Liver (tissue), 9 donors: ENCODE data around the gene NPTN. TPM values are rescaled to one million over a fixed set of nuclear protein-coding genes. Genes with fewer than 3 reads are reported as not detected.
A peak's percentile ranks its signal among the peaks of the same experiment; 100 is the strongest.

Experiments used
- DNase-seq: peaks from one replicate; pipeline ENCODE4 v3.0.0-alpha.2; 2017; ENCODE audit warnings: low spot score
- H3K27ac ChIP-seq, 2 donors: one replicate each; pipeline ENCODE4 v1.7.0; 2013; ENCODE audit warnings: inconsistent platforms in 2 of 2, low read length in 2 of 2, control low read depth in 1 of 2, low read depth in 1 of 2, mild to moderate bottlenecking in 1 of 2
- H3K27me3 ChIP-seq, 4 donors: one replicate each; pipeline versions ENCODE4 v1.6.1 to v1.7.0; 2013; ENCODE audit warnings: low read length in 3 of 4, inconsistent platforms in 1 of 4, mild to moderate bottlenecking in 1 of 4, moderate library complexity in 1 of 4; ENCODE audit not compliant: control insufficient read depth in 4 of 4, insufficient read depth in 4 of 4
- H3K36me3 ChIP-seq, 4 donors: one replicate each; pipeline versions ENCODE4 v1.6.1 to v1.7.0; 2013; ENCODE audit warnings: low read length in 3 of 4, mild to moderate bottlenecking in 3 of 4, low read depth in 1 of 4, moderate library complexity in 1 of 4; ENCODE audit not compliant: control insufficient read depth in 4 of 4, insufficient read depth in 3 of 4
- H3K4me1 ChIP-seq, 4 donors: one replicate each; pipeline versions ENCODE4 v1.6.1 to v1.7.0; 2013; ENCODE audit warnings: low read length in 3 of 4, mild to moderate bottlenecking in 3 of 4, moderate library complexity in 1 of 4; ENCODE audit not compliant: control insufficient read depth in 4 of 4, insufficient read depth in 4 of 4
- H3K4me3 ChIP-seq, 3 donors: one replicate each; pipeline versions ENCODE4 v1.6.1 to v1.7.0; 2013; ENCODE audit warnings: low read length in 3 of 3, control low read depth in 1 of 3, low read depth in 1 of 3, mild to moderate bottlenecking in 1 of 3
- H3K9ac ChIP-seq, 2 donors: one replicate each; pipeline ENCODE4 v1.7.0; 2013; ENCODE audit warnings: low read length in 2 of 2, mild to moderate bottlenecking in 2 of 2, moderate library complexity in 2 of 2, control low read depth in 1 of 2, low read depth in 1 of 2
- H3K9me3 ChIP-seq, 4 donors: one replicate each; pipeline versions ENCODE4 v1.6.1 to v1.7.0; 2013; ENCODE audit warnings: low read length in 3 of 4; ENCODE audit not compliant: control insufficient read depth in 4 of 4
- ATF3 ChIP-seq: IDR thresholded peaks from 2 replicates; pipeline ENCODE4 v1.6.1; 2016; ENCODE audit warnings: antibody characterized with exemption
- CTCF ChIP-seq: fragments of 150-350 bp; IDR thresholded peaks from 2 replicates; pipeline ENCODE4 v1.5.1; 2017; ENCODE audit warnings: improper control_type of control experiment, low read depth, low read length; ENCODE audit not compliant: missing input control
- EGR1 ChIP-seq, 2 donors: IDR thresholded peaks; 2 replicates each; pipeline ENCODE4 v1.6.1; 2016 to 2018; ENCODE audit warnings: antibody characterized with exemption in 2 of 2, low read depth in 2 of 2
- FOXA1 ChIP-seq: IDR thresholded peaks from 2 replicates; pipeline ENCODE4 v1.6.1; 2016; ENCODE audit warnings: antibody characterized with exemption
- FOXA2 ChIP-seq: IDR thresholded peaks from 2 replicates; pipeline ENCODE4 v1.6.1; 2016; ENCODE audit warnings: antibody characterized with exemption
- GABPA ChIP-seq, 2 donors: IDR thresholded peaks in 1 of 2; conservative IDR thresholded peaks in 1 of 2; 2 replicates each; pipeline ENCODE4 v1.6.1; 2016; ENCODE audit warnings: antibody characterized with exemption in 2 of 2, mild to moderate bottlenecking in 1 of 2, moderate library complexity in 1 of 2
- HNF4A ChIP-seq, 2 donors: conservative IDR thresholded peaks; 2 replicates each; pipeline ENCODE4 v1.6.1; 2016; ENCODE audit warnings: antibody characterized with exemption in 2 of 2, mild to moderate bottlenecking in 2 of 2
- HNF4G ChIP-seq: IDR thresholded peaks from 2 replicates; pipeline ENCODE4 v1.6.1; 2016; ENCODE audit warnings: antibody characterized with exemption
- JUND ChIP-seq, 2 donors: IDR thresholded peaks; 2 replicates each; pipeline ENCODE4 v1.6.1; 2016; ENCODE audit warnings: antibody characterized with exemption in 2 of 2
- NR2F2 ChIP-seq: IDR thresholded peaks from 2 replicates; pipeline ENCODE4 v1.6.1; 2016; ENCODE audit warnings: antibody characterized with exemption
- RAD21 ChIP-seq, 2 donors: IDR thresholded peaks; 2 replicates each; pipeline ENCODE4 v1.6.1; 2016; ENCODE audit warnings: antibody characterized with exemption in 2 of 2, mild to moderate bottlenecking in 2 of 2
- REST ChIP-seq: IDR thresholded peaks from 2 replicates; pipeline ENCODE4 v1.6.1; 2016; ENCODE audit warnings: antibody characterized with exemption, mild to moderate bottlenecking
- RXRA ChIP-seq, 2 donors: IDR thresholded peaks; 2 replicates each; pipeline ENCODE4 v1.6.1; 2017 to 2018; ENCODE audit warnings: antibody characterized with exemption in 2 of 2, mild to moderate bottlenecking in 1 of 2
- SP1 ChIP-seq: IDR thresholded peaks from 2 replicates; pipeline ENCODE4 v1.6.1; 2018; ENCODE audit warnings: antibody characterized with exemption, mild to moderate bottlenecking
- TAF1 ChIP-seq: conservative IDR thresholded peaks from 2 replicates; pipeline ENCODE4 v1.6.1; 2016; ENCODE audit warnings: antibody characterized with exemption, mild to moderate bottlenecking
- YY1 ChIP-seq: IDR thresholded peaks from 2 replicates; pipeline ENCODE4 v1.6.1; 2016; ENCODE audit warnings: antibody characterized with exemption, mild to moderate bottlenecking
- ZBTB33 ChIP-seq: IDR thresholded peaks from 2 replicates; pipeline ENCODE4 v1.6.1; 2016; ENCODE audit warnings: antibody characterized with exemption
- WGBS: extraction: QIAGEN DNeasy Blood & Tissue Kit; methylation state at CpG from one replicate; pipeline ENCODE4 v1.1.7; 2013; 5-methylcytosine and 5-hydroxymethylcytosine counted together
- polyA plus RNA-seq, 2 donors: library from polyadenylated mRNA; stranded (reverse) in 1 of 2; unstranded in 1 of 2; fragments of 200-250 nt in 1 of 2; fragments of >200 nt in 1 of 2; fragmentation: Nextera tagmentation in 1 of 2; extraction: Ambion mirVana in 1 of 2; gene quantifications; one replicate each; pipeline versions ENCODE4 v1.2.1 to v1.2.3, GENCODE V29; 2013 to 2015
- total RNA-seq, 2 donors: library from RNA; depleted of rRNA; stranded (reverse); fragments of >200 nt; gene quantifications; one replicate each; pipeline ENCODE4 v1.2.3, GENCODE V29; 2014
- TF ChIP-seq, protein P1 (sequence below): IDR thresholded peaks from 2 replicates; pipeline ENCODE4 v1.6.1; 2016; ENCODE audit warnings: antibody characterized with exemption
- donor health status: healthy.
- donor health status: healthy.
- donor health status: healthy.
- donor health status: healthy.
- donor health status: healthy.

NPTN gene
- total and polyA plus RNA-seq, 4 donors: 16.8 to 42.4 (median 33.9) TPM

DNA sequence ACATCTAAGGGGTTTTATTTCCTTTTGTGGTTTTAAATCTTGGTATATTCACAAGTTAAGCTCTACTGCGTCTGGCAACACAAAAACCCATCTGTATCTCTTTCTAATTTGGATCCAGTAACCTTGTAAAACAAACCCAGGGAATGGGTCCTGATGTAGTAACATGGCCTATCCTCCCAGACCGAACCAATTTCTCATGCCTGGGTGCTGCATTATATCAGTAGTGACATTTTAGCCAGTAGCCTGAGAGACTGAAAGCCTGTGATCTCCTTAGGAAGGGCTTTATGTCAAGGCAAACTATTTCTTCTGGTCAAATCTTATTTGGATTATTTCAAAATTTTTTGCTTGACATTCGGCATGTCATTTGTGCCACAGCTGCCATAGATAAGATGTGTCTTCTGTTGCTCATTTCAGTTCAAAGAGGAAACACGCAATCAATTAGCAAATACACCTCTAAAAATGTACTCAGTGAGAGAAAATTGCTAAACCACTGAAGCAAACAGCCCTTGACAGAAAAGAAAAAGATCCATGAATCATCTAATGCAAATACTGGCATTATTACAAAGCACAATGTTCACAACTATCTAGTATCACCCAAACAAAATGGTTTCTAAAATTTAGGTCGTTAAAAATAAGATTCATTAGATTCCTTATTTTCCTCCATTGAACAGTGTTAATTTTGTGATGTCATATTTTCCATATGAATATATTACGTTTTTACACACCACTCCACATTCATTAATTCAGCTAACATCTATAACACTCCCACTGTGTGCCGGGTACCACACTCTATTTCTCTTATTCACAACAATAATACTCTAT, 4.0 kb downstream of the NPTN start (continued):
- TF ChIP-seq GABPA (IDR thresholded peaks at IDR 0.05 in 1 of 2, conservative IDR thresholded peaks at IDR 0.05 in 1 of 2) (peak in 1 of 2 donors; percentile 38), YY1 (peak; percentile 36), RAD21 (IDR thresholded peaks at IDR 0.05) (peak in 1 of 2 donors; percentile 4), FOXA2 (no peak), ATF3 (peak; percentile 35)
- TF ChIP-seq, protein P1, sequence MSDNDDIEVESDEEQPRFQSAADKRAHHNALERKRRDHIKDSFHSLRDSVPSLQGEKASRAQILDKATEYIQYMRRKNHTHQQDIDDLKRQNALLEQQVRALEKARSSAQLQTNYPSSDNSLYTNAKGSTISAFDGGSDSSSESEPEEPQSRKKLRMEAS: no peak

GRCh38 chr15:73628102-73628501, 5.1 kb downstream of the NPTN start:
- no peak for DNase-seq
- no peaks in the 10 kb centered on the region for H3K36me3 ChIP-seq
- WGBS: 51% methylated on average over 2 of the region's 2 CpGs
- H3K4me3 ChIP-seq: no peak overlapping the region
- no peak for TF ChIP-seq ZBTB33
- TF ChIP-seq HNF4A (conservative IDR thresholded peaks at IDR 0.05): no peak
- TF ChIP-seq RAD21 (IDR thresholded peaks at IDR 0.05): no peak
- no peak for TF ChIP-seq TAF1
- no peak for TF ChIP-seq GABPA (IDR thresholded peaks at IDR 0.05 in 1 of 2, conservative IDR thresholded peaks at IDR 0.05 in 1 of 2)
- no peak for TF ChIP-seq YY1
- TF ChIP-seq, protein P1: no peak
- TF ChIP-seq FOXA1: no peak
- no peak for TF ChIP-seq NR2F2
- TF ChIP-seq JUND (IDR thresholded peaks at IDR 0.05): no peak
- TF ChIP-seq HNF4G: no peak
- TF ChIP-seq EGR1 (IDR thresholded peaks at IDR 0.05; ENCODE audit: low read depth in 2 of 2): no peak
- TF ChIP-seq REST: no peak
- TF ChIP-seq CTCF: no peak
- no peak for TF ChIP-seq SP1
- no peak for TF ChIP-seq RXRA (IDR thresholded peaks at IDR 0.05)
- TF ChIP-seq FOXA2: no peak
- no peak for TF ChIP-seq ATF3
- H3K27me3 ChIP-seq: no peaks in the 10 kb centered on the region
- no peaks in the 10 kb centered on the region for H3K9me3 ChIP-seq
- H3K9ac ChIP-seq: no peak overlapping the region
- H3K4me1 ChIP-seq: peaks cover 14 to 37% (median 30%) of the 10 kb centered on the region in 4 donors
- no peak overlapping the region for H3K27ac ChIP-seq
